ENCODE results near the gene ARID1A.
"Not testable (repeated sequence)": the region's sequence is repeated elsewhere in the genome, so short reads cannot be mapped to it uniquely, and the experiment has no call there.

Gene ARID1A

DNA sequence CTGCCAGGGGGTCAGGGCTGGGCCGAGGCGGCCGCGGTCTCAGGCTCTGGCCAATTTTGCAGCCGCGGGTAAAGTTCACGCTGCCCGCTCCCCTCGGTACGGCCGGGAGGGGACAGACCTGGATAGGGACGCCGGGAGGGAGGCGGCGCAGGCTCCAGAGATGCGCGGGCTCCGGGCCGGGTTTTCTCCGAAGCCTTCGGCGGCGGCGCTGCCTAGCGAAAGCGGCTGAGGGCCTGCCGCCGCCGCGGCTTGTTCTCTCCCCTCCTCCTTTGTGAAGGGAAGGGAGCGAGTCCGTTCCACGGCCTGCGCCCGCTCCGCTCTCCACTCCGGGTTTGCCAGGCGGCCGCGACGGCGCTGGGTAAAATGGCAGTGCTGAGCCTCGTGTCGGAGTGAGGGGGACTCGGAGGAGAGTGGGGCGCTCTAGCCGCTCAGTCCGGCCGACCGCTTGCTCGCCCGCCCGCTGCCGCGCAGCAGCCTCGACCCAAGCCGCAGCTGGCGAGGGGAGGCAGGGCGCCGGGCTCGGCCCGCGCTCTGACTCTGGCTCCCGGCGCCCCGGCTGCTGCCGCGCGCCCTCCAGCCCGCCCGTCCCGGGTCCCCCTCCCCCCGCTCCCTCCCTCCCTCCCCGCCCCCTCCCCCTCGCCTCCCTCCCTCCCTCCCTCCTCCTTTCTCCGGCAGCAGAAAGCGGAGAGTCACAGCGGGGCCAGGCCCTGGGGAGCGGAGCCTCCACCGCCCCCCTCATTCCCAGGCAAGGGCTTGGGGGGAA lies at the start of gene ARID1A:
Gene ARID1A, plus strand, starts transcription at position 660 of the 763 bp plus-strand sequence. CDS start 389 bp downstream, outside the sequence.
- Mint-ChIP-seq H3K9me3 (ENCODE audit: low read depth) (no peaks in the 10 kb centered on the region), H3K4me3 (peak within 1 kb of the TSS; percentile 88), H3K36me3 (no peaks in the 10 kb centered on the region), H3K27me3 (no peaks in the 10 kb centered on the region), H3K4me1 (ENCODE audit: low read depth) (peaks cover 28% of the 10 kb centered on the region), H3K27ac (peak within 1 kb of the TSS; percentile 95)

DNA sequence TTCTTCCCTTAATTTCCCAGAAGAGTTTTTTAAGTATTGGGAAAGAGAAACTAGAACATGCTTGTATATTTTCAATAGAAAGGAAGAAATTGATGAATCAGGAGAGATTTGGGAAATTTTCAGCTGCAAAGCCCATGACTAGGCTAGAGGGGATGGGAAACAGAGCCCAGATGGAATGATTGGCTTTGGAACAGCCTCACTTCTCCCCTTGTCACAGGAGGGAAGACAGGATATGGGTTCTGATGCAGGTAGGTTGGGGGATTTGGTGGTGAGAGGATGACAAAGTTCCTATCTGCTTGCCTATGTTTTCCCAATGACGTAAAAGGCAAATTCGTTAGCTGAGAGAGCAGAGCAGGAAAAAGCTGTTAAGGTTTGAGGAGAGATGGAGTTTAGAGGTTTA lies 31.0 kb upstream of the ARID1A start:
- Mint-ChIP-seq H3K4me3 (no peak overlapping the region), H3K27me3 (no peaks in the 10 kb centered on the region), H3K27ac (no peak overlapping the region)

DNA sequence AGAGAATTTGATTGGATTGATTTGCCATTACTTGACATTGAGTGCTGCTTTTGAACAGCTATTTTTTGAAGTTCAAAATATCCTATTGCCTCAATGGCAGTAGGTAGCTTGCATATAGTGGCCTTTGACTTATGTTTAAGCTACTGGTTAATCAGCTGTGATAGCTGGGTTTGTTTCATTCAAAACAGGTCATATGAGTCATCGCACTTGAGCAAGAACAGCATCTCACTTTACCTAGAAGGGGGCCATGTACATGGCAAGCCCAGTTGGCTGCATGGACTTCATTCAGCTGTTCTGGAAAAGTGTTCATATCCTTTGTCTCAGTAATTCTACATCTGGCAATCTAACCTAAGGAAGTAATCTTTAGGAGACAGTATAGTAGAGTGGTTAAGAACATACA lies 29.0 kb upstream of the ARID1A start:
- H3K4me3 Mint-ChIP-seq: no peak overlapping the region
- no peaks in the 10 kb centered on the region for H3K9me3 Mint-ChIP-seq (ENCODE audit: low read depth)
- H3K27me3 Mint-ChIP-seq: no peaks in the 10 kb centered on the region
- no peak overlapping the region for H3K27ac Mint-ChIP-seq
- peaks cover 2% of the 10 kb centered on the region for H3K4me1 Mint-ChIP-seq (ENCODE audit: low read depth)
- no peaks in the 10 kb centered on the region for H3K36me3 Mint-ChIP-seq

More for the DNA sequence above, 31.0 kb upstream of the ARID1A start:
- H3K9me3 Mint-ChIP-seq (ENCODE audit: low read depth): no peaks in the 10 kb centered on the region
- peaks cover 2% of the 10 kb centered on the region for H3K4me1 Mint-ChIP-seq (ENCODE audit: low read depth)
- H3K36me3 Mint-ChIP-seq: no peaks in the 10 kb centered on the region

DNA sequence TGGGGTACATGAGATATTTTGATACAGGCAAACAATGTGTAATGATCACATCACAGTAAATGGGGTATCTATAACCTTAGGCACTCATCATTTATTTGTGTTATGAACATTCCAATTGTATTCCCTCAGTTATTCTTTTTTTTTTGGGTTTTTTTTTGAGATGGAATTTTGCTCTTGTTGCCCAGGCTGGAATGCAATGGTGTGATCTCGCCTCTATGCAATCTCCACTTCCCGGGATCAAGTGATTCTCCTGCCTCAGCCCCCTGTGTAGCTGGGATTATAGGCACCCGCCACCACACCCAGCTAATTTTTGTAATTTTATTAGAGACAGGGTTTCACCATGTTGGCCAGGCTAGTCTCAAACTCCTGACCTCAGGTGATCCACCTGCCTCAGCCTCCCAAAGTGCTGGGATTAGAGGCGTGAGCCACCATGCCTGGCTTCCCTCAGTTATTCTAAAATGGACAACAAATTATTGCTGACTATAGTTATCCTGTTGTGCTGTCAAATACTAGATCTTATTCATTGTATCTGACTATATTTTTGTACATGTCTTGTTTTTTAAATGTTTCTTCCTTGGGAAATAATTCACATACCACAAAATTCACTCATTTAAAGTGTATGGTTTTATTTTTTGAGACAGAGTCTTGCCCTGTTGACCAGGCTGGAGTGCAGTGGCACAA lies 27.6 kb upstream of the ARID1A start:
- not testable (repeated sequence) for H3K9me3 Mint-ChIP-seq (ENCODE audit: low read depth); H3K27me3 Mint-ChIP-seq; H3K36me3 Mint-ChIP-seq; H3K27ac Mint-ChIP-seq; H3K4me3 Mint-ChIP-seq; H3K4me1 Mint-ChIP-seq (ENCODE audit: low read depth)

DNA sequence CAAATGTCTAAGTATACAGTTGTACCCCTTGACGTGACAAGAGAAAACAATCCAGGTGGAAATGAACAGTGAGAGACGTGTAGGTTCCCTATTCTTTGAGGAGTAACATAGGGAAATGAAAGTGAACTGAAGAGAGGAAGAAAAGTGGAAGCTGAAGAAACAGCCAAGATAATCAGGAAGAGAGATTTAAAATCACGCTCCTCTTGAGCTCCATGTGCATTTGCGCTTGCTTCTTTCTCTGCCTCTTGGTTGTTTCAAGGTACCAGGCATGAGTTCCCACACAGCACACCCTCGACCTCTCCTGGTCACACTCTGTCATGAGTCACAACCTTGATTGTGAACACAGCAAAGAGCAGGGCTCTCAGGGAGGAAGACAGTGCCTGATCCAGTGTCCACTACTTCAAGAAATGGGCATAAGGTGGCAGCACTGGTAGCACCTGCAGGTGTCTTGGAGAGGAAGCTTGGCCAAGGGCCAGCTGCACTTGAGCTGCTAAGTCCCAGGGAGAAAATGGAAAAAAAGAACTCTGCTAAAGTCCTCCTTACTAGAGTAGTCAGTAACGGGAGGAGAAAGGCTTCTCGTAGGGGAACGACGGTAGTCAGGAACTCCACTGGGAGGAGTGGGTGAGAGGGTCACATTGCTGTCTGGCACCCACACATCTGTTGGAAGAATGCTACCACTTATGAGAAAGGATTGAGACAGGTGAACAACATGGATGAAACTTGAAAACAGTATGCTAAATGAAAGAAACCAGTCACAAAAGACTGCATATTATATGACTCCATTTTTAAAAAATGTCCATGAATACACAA lies 18.3 kb upstream of the ARID1A start:
- H3K27ac Mint-ChIP-seq: peak overlapping the region; percentile 66
- no peaks in the 10 kb centered on the region for H3K9me3 Mint-ChIP-seq (ENCODE audit: low read depth)
- no peaks in the 10 kb centered on the region for H3K36me3 Mint-ChIP-seq
- peaks cover 18% of the 10 kb centered on the region for H3K4me1 Mint-ChIP-seq (ENCODE audit: low read depth)
- H3K4me3 Mint-ChIP-seq: no peak overlapping the region
- no peaks in the 10 kb centered on the region for H3K27me3 Mint-ChIP-seq

DNA sequence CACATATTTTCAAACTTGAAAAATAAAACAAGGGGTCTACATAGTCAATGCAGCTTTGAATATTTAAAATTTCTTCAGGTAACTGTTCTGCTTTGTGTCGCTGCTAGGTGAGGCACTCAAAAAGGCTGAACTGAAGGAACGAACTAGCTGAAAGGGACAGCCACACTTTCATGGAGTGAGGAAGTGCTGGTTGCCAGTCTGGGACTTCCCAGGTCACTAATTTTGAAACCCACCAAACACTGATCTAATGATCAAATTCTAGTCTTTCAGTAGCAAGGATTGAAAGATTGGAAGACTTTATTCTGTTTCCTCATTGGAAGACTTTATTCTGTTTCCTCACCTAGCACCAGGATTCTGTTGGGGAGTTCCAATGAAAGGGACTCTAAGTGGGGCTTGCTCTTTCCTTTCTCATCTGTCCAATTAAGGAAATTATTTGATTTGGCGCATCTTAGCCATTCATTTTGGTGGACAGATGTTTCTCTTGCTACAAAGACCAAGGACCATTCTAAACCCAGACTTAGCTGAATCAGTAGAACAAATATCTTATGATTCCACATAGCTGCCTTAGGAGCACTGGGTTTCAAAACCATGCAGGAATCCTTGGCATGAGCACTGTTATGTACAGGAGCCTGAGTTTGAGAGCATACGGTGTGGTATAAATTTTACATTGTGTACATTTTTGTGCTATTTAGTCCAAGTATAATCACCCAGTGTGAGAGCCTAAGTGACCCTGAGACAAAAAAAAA lies 10.9 kb upstream of the ARID1A start:
- no peaks in the 10 kb centered on the region for H3K36me3 Mint-ChIP-seq
- H3K27me3 Mint-ChIP-seq: no peaks in the 10 kb centered on the region
- H3K27ac Mint-ChIP-seq: no peak overlapping the region
- no peaks in the 10 kb centered on the region for H3K9me3 Mint-ChIP-seq (ENCODE audit: low read depth)
- H3K4me3 Mint-ChIP-seq: no peak overlapping the region
- H3K4me1 Mint-ChIP-seq (ENCODE audit: low read depth): peaks cover 9% of the 10 kb centered on the region

DNA sequence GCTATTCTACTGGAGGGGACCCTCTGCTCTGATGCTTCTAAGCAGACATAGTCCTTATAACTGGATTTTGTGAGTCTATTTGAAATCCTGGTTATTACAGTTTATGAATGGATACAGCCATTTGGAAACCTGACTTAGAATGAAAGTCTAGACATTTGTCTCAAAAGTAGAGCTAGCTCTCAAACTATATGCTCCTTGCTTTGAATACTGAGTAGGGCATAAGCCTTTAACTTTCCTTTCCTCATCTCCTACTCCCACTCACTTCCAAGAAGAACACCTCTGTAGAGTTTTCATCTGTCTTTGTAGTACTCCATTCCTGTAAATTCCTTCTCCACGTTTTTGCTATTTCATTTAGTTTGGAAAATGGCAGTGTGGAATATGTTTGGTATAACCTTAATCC lies 9.0 kb upstream of the ARID1A start:
- Mint-ChIP-seq H3K4me1 (ENCODE audit: low read depth) (peaks cover 10% of the 10 kb centered on the region), H3K27ac (no peak overlapping the region), H3K36me3 (no peaks in the 10 kb centered on the region), H3K27me3 (no peaks in the 10 kb centered on the region), H3K9me3 (ENCODE audit: low read depth) (no peaks in the 10 kb centered on the region), H3K4me3 (no peak overlapping the region)

GRCh38 chr1:26689504-26689903 lies 6.3 kb upstream of the ARID1A start:
- no peaks in the 10 kb centered on the region for H3K27me3 Mint-ChIP-seq
- no peak overlapping the region for H3K27ac Mint-ChIP-seq
- H3K4me1 Mint-ChIP-seq (ENCODE audit: low read depth): peaks cover 23% of the 10 kb centered on the region
- H3K9me3 Mint-ChIP-seq (ENCODE audit: low read depth): no peaks in the 10 kb centered on the region
- H3K36me3 Mint-ChIP-seq: no peaks in the 10 kb centered on the region
- no peak overlapping the region for H3K4me3 Mint-ChIP-seq

- Mint-ChIP-seq H3K4me3 (no peak overlapping the region), H3K27ac (peak overlapping the region; percentile 22), H3K36me3 (no peaks in the 10 kb centered on the region), H3K27me3 (no peaks in the 10 kb centered on the region), H3K4me1 (ENCODE audit: low read depth) (peaks cover 28% of the 10 kb centered on the region), H3K9me3 (ENCODE audit: low read depth) (no peaks in the 10 kb centered on the region)
Observed at GRCh38 chr1:26690157-26690556, 5.7 kb upstream of the ARID1A start.

GRCh38 chr1:26690576-26691031 lies 5.2 kb upstream of the ARID1A start:
- H3K27me3 Mint-ChIP-seq: no peaks in the 10 kb centered on the region
- peak overlapping the region; percentile 46 for H3K27ac Mint-ChIP-seq
- peaks cover 28% of the 10 kb centered on the region for H3K4me1 Mint-ChIP-seq (ENCODE audit: low read depth)
- H3K36me3 Mint-ChIP-seq: no peaks in the 10 kb centered on the region
- no peaks in the 10 kb centered on the region for H3K9me3 Mint-ChIP-seq (ENCODE audit: low read depth)
- no peak overlapping the region for H3K4me3 Mint-ChIP-seq

- no peaks in the 10 kb centered on the region for H3K27me3 Mint-ChIP-seq
- H3K27ac Mint-ChIP-seq: peak overlapping the region; percentile 95
- H3K36me3 Mint-ChIP-seq: no peaks in the 10 kb centered on the region
- H3K4me1 Mint-ChIP-seq (ENCODE audit: low read depth): peaks cover 28% of the 10 kb centered on the region
- H3K4me3 Mint-ChIP-seq: peak overlapping the region; percentile 88
- no peaks in the 10 kb centered on the region for H3K9me3 Mint-ChIP-seq (ENCODE audit: low read depth)
Observed at GRCh38 chr1:26692211-26692792, 3.5 kb upstream of the ARID1A start.

DNA sequence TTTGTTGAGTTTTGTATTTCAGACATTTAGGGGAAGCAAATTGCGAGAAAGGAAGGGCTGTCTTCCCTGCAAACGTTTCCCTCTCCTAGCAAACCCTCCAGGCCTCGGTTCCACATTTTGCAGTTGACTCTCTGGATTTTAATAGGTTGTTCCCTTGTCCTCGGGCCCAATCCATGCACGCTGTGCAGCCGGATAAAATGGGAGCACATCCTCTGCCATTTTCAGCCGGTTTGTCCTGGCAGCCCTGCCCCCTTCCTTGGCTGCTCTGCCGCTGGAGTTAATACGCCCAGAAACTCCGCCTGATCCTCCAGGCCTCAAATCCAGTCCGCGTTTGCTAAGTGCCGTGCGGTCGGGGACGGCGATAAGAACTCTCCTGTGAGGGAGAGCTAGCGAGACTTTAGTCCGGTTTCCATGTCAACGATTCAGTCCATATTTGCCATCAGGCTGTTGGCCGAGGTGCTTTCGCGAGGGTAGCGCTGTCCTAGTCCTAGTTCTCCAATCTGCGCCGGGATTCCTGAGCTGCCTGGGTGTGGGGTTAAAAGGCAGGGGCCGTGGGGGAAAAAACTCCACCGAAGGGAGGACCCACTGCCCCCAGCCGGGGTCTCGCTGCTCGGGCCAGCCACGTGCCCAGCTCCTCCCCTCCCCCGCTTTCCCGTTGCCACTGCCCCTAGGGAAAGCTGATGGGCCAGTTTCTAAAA lies 2.9 kb upstream of the ARID1A start:
- Mint-ChIP-seq H3K4me1 (ENCODE audit: low read depth) (peaks cover 28% of the 10 kb centered on the region), H3K36me3 (no peaks in the 10 kb centered on the region), H3K4me3 (peak overlapping the region; percentile 88)

GRCh38 chr1:26693599-26694572 lies 1.9 kb upstream of the ARID1A start:
- Mint-ChIP-seq H3K4me1 (ENCODE audit: low read depth) (peaks cover 28% of the 10 kb centered on the region), H3K4me3 (peak overlapping the region; percentile 88), H3K27ac (peak overlapping the region; percentile 95), H3K27me3 (no peaks in the 10 kb centered on the region), H3K9me3 (ENCODE audit: low read depth) (no peaks in the 10 kb centered on the region), H3K36me3 (no peaks in the 10 kb centered on the region)

More for the DNA sequence above, 2.9 kb upstream of the ARID1A start:
- Mint-ChIP-seq H3K27me3 (no peaks in the 10 kb centered on the region), H3K27ac (peak overlapping the region; percentile 95), H3K9me3 (ENCODE audit: low read depth) (no peaks in the 10 kb centered on the region)
